SH-SY5Y (cell line): Measurements from ENCODE around the gene TRAF5.

Experiments
- GATA2 ChIP-seq: IDR thresholded peaks from 2 replicates; pipeline ENCODE4 v1.6.1; 2011; ENCODE audit warnings: mild to moderate bottlenecking, low read depth, low read length
- GATA3 ChIP-seq: IDR thresholded peaks from 2 replicates; pipeline ENCODE4 v1.6.1; 2011; ENCODE audit warnings: low read depth, mild to moderate bottlenecking, low read length, moderate library complexity

Gene TRAF5

GRCh38 chr1:211332830-211333229, 6.2 kb downstream of the TRAF5 start:
- TF ChIP-seq GATA3 (no peak), GATA2 (no peak)

DNA sequence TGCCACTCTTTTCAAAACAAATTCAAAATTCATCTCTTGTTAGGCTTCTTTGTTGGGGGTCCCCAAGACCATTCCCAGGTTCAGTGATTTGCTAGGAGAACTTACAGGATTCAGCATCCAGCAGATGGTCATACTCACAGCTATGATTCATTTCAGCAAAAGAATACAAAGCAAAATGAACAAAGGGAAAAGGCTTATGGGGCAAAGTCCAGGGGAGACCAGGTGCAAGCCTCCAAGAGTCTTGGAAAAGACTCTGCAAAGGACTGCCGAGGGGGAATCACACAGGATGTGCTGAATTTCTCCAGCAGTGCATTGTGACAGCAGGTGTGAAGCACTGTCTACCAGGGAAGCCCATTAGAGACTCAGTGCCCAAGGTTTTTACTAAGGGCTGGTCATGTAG, 7.3 kb downstream of the TRAF5 start:
- no peak for TF ChIP-seq GATA2
- TF ChIP-seq GATA3: no peak

DNA sequence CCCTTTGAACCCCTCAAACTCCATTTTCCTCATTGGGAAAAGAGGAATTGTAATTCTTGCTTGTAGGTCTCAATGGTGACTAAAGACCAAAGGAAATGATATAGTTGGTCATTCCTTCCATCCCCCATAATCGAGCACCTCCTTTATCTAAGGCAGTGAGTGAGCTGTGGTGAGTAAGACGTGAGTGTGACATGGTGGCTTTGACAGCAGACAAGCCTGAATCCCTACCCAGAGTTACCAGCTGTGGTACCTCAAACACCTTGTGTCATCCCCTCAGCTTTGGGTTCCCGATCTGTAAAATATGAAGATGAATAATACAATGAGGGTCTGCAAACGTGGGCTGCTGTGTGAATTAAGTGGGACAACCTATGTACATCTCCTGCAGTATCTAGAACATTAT, 8.4 kb downstream of the TRAF5 start:
- TF ChIP-seq GATA3 (no peak), GATA2 (no peak)

GRCh38 chr1:211335522-211336157, 9.0 kb downstream of the TRAF5 start:
- TF ChIP-seq GATA3: no peak
- no peak for TF ChIP-seq GATA2

DNA sequence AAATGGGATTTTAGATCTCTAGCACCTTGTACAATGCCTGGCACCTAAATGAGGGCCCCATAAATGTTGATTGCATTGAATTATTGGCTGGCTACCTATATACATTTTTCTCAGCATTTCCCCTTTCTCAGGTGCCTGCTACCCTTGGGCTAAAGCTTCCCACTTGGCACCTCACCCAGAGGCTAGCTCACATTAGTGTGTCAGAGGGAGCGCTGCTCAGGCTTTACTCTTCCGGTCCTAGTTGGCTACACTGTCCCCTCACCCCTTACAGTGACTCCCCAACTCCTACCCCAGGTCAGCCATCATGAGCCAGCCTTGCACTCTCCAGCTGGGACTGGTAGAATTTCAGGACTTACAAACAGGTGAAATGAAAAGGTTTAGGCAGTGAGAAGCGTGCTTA, 9.5 kb downstream of the TRAF5 start:
- TF ChIP-seq GATA3: no peak
- TF ChIP-seq GATA2: no peak

- TF ChIP-seq GATA3: no peak
- TF ChIP-seq GATA2: no peak
Observed at GRCh38 chr1:211336775-211337174, 10.1 kb downstream of the TRAF5 start.

- TF ChIP-seq GATA2 (peak; percentile 14; the same call in 1 of the 2 replicates), GATA3 (no peak)
Observed at GRCh38 chr1:211337430-211338223, 11.0 kb downstream of the TRAF5 start.

DNA sequence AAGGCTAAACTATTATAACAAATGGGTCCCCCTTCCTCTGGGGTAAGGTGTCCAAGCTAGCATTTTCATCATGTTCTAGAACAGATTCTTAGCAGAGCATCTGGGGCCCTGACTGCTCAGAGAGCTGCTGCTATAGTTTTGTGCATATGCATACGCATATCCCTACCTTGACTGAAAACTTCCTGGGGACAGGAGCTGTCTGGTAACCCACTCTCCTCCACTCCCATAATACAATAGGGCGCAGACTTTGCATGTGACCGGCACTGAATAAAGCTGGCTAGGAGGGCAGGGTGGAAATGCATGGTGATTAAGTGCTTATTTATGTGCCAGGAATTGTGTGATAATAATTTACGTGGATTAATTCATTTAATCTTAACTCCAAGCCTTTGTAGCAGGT, 11.6 kb downstream of the TRAF5 start:
- TF ChIP-seq GATA2: no peak
- no peak for TF ChIP-seq GATA3

- TF ChIP-seq GATA2 (no peak), GATA3 (no peak)
Observed at GRCh38 chr1:211339631-211340041, 13.0 kb downstream of the TRAF5 start.

- TF ChIP-seq GATA2: no peak
- no peak for TF ChIP-seq GATA3
Observed at GRCh38 chr1:211340622-211341507, 14.2 kb downstream of the TRAF5 start.

DNA sequence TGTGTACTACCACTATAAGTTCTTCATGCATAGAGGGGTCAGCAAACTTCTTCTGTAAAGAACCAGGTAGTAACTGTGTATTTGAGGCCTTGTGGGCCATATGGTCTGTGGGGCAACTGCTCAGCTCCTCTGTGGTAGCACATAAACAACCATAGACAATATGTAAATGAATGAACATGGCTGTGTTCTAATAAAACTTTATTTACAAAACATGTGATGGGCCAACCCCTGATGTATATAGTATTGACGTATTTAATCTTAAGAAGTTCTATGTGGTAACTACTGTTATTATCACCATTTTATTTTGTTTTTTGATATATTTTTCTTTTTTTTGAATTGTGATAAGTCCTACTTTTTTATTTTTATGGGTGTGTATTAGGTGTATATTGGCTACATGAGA, 15.4 kb downstream of the TRAF5 start:
- TF ChIP-seq GATA2 (no peak), GATA3 (no peak)

DNA sequence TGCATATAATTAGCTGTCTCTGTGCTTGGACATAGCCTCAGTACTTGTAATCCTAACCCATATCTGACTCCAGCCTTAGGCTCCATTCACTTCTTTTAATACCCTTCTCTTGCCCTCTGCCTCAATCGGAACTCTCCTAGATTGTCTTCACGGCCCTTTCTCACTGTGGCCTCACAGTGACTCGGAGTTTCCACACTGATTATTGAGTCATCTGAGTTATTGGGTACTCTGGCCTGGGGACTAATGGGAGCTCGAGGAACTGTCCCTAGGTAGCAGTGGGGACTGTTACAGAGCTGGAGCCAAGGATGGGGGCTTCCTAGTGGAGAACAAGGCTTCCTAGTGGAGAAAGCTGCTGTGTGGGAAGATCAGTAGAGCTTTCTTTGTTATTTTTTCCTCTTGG, 17.0 kb downstream of the TRAF5 start:
- TF ChIP-seq GATA3: no peak
- TF ChIP-seq GATA2: no peak

- TF ChIP-seq GATA3 (no peak), GATA2 (no peak)
Observed at GRCh38 chr1:211344152-211344618, 17.6 kb downstream of the TRAF5 start.

DNA sequence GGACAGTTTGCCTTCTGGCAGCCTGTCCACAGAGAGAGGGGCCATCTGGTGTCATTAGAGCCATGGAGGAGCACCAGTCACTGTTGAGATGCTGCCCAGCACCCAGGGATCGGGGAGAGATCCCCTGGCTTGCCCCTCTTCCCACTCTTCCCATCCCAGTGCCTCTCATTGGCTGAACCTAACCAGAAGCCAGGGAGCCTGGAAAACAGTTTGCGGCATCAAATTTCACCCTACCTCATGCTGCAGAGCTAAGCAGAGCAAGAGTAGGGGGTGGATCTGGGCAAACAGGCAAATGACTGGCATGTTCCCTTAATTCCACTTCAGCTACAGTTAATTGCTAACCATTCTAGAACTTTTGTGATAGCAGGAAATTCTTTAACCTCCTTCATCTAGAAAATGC, 19.1 kb downstream of the TRAF5 start:
- TF ChIP-seq GATA3 (no peak), GATA2 (no peak)
